Pancreas (tissue), 10 donors: Measurements from ENCODE around the gene COL4A6. TPM values are rescaled to one million over a fixed set of nuclear protein-coding genes. Genes with fewer than 3 reads are reported as not detected.

Source experiments
- ATAC-seq, 4 donors: fragments of 200-7000 bp; cut with Tn5 transposase; one replicate each; pipeline versions ENCODE4 v1.8.0 to v1.9.1; 2020; ENCODE audit warnings: mild to moderate bottlenecking in 4 of 4, moderate library complexity in 4 of 4
- DNase-seq, 6 donors: peaks; one replicate each; pipeline ENCODE4 v3.0.0-alpha.2; 2020
- FAIRE-seq: peaks from 2 replicates; lab custom pipeline; 2012; peaks lifted over from hg19 to GRCh38; lab: Jason Lieb, UNC
- H3K27ac ChIP-seq, 4 donors: fragments of 200-600 bp; sonication (generic); 1 replicate in 3 of 4; 2 replicates in 1 of 4; pipeline versions ENCODE4 v1.5.0 to v1.8.0; 2020
- H3K27me3 ChIP-seq, 4 donors: fragments of 200-600 bp; one replicate each; pipeline ENCODE4 v1.8.0; 2021
- H3K36me3 ChIP-seq, 3 donors: fragments of 200-600 bp; sonication (generic) in 1 of 3; one replicate each; pipeline versions ENCODE4 v1.5.0 to v1.8.0; 2020 to 2021
- H3K4me1 ChIP-seq, 3 donors: fragments of 200-600 bp; one replicate each; pipeline ENCODE4 v1.8.0; 2021
- H3K4me3 ChIP-seq, 4 donors: fragments of 200-600 bp; sonication (generic) in 2 of 4; one replicate each; pipeline versions ENCODE4 v1.5.0 to v1.8.0; 2020 to 2021
- H3K9me3 ChIP-seq, 4 donors: fragments of 200-600 bp; one replicate each; pipeline ENCODE4 v1.8.0; 2021
- WGBS, 2 donors: extraction: QIAGEN DNeasy Blood & Tissue Kit; methylation state at CpG; one replicate each; pipeline ENCODE4 v1.1.7; 2013; 5-methylcytosine and 5-hydroxymethylcytosine counted together
- intact Hi-C, 3 donors: fragments of 100-400 bp; cut with DNase I; formaldehyde crosslinking; loops; one replicate each; pipeline versions ENCODE4 v1.11.1 to v1.14.2; 2022
- polyA plus RNA-seq, 2 donors: library from polyadenylated mRNA; stranded (reverse); fragments of 200-250 nt; gene quantifications; one replicate each; pipeline ENCODE4 v1.2.3, GENCODE V29; 2013
- total RNA-seq, 6 donors: library from RNA; stranded (reverse); fragmentation: NEBNext Ultra II Directional in 4 of 6; extraction: Animal tissue kit (Norgen Biotek cat#: 25700) in 4 of 6; gene quantifications; one replicate each; pipeline versions ENCODE4 v1.2.1 to v1.2.4, GENCODE V29; 2021 to 2023
- TF ChIP-seq, protein P1 (sequence below), 4 donors: fragments of 200-600 bp; sonication (generic) in 3 of 4; IDR thresholded peaks; one replicate each; pipeline versions ENCODE4 v1.5.0 to v1.8.0; 2021; ENCODE audit warnings: antibody characterized with exemption in 4 of 4
- donor health status: healthy with polysubstance abuse.
- donor health status: DM: no; HTN: no; CAD: no; lungs with moderate emphysema.
- donor health status: DM: no; HTN: no; CAD: no.
- donor health status: control.
- donor health status: control.
- donor health status: Bipolar disorder and iron deficiency.
- donor health status: DM: yes; HTN: yes; CAD: no.
- donor health status: DM: no; HTN: no; CAD: no.
- donor health status: DM: no; HTN: no; CAD: no.
- donor health status: DM: yes; HTN: yes; CAD: no.

Gene COL4A6
- total and polyA plus RNA-seq, 8 donors, result 0.06 to 0.25 (median 0.10) TPM; not detected in 2

DNA sequence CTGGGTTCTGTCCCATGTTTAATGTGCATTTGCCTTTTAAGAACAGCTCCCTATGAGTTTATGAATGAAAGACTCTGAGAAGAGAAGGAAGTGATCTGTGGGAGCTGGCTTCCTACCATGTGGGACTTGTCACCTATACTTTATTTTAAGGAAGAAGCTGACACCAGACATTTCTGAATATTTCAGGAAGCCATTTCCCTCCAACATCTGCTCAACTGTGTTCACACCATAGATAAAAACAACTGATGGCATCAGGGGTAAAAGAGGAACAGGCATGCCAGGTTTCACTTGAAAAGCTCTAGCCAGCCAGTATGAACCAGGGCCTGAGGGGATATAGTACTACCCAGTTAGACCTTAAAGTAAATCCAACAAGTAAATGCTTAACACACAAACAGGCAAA, 116.0 kb downstream of the COL4A6 start:
- TF ChIP-seq, protein P1, sequence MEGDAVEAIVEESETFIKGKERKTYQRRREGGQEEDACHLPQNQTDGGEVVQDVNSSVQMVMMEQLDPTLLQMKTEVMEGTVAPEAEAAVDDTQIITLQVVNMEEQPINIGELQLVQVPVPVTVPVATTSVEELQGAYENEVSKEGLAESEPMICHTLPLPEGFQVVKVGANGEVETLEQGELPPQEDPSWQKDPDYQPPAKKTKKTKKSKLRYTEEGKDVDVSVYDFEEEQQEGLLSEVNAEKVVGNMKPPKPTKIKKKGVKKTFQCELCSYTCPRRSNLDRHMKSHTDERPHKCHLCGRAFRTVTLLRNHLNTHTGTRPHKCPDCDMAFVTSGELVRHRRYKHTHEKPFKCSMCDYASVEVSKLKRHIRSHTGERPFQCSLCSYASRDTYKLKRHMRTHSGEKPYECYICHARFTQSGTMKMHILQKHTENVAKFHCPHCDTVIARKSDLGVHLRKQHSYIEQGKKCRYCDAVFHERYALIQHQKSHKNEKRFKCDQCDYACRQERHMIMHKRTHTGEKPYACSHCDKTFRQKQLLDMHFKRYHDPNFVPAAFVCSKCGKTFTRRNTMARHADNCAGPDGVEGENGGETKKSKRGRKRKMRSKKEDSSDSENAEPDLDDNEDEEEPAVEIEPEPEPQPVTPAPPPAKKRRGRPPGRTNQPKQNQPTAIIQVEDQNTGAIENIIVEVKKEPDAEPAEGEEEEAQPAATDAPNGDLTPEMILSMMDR (IDR thresholded peaks at IDR 0.05), result no peak
- no peak for DNase-seq
- no peak for FAIRE-seq
- no peak overlapping the region for H3K27ac ChIP-seq
- no peaks in the 10 kb centered on the region for H3K9me3 ChIP-seq
- ATAC-seq, result no peak
- H3K27me3 ChIP-seq, result peaks cover 0 to 10% (median 0%) of the 10 kb centered on the region in 4 donors
- intact Hi-C loops, result no loop called here
- H3K4me3 ChIP-seq, result no peak overlapping the region
- no peaks in the 10 kb centered on the region for H3K36me3 ChIP-seq
- no peaks in the 10 kb centered on the region for H3K4me1 ChIP-seq

GRCh38 chrX:108316456-108316855, 121.8 kb downstream of the COL4A6 start:
- ATAC-seq (no peak), FAIRE-seq (no peak), DNase-seq (no peak)
- Histone ChIP-seq H3K4me1 (no peaks in the 10 kb centered on the region), H3K36me3 (no peaks in the 10 kb centered on the region), H3K27me3 (no peaks in the 10 kb centered on the region), H3K9me3 (no peaks in the 10 kb centered on the region), H3K27ac (no peak overlapping the region), H3K4me3 (no peak overlapping the region)
- WGBS, 2 donors, result 58 to 71% methylated on average over 1 of the region's 1 CpG
- intact Hi-C loops, result no loop called here
- TF ChIP-seq, protein P1 (IDR thresholded peaks at IDR 0.05), result no peak

DNA sequence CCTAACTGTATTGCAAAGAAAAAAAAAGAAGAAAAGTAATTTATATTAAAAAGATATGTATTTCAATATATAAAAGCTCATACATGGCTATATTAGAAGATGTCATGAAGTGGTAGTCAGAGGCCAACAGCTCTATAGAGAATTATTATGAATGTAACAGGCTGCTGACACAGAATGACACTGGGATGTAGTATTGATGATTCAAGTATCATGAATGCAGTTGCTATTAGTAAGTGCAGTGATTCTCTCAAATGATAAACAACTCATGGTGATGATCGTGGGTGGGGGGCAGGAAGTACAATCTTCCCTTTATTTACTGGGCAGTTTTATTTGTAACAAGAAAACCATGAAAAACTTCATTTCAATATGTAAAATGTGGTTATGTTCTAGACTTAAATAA, 124.6 kb downstream of the COL4A6 start:
- TF ChIP-seq, protein P1 (IDR thresholded peaks at IDR 0.05), result no peak
- no peaks in the 10 kb centered on the region for H3K4me1 ChIP-seq
- intact Hi-C loops, result no loop called here
- H3K27ac ChIP-seq, result no peak overlapping the region
- H3K4me3 ChIP-seq, result no peak overlapping the region
- ATAC-seq (no peak), FAIRE-seq (no peak), DNase-seq (no peak)
- WGBS, 2 donors, result 74 to 83% methylated on average over 1 of the region's 1 CpG
- no peaks in the 10 kb centered on the region for H3K27me3 ChIP-seq
- H3K36me3 ChIP-seq, result no peaks in the 10 kb centered on the region
- no peaks in the 10 kb centered on the region for H3K9me3 ChIP-seq

DNA sequence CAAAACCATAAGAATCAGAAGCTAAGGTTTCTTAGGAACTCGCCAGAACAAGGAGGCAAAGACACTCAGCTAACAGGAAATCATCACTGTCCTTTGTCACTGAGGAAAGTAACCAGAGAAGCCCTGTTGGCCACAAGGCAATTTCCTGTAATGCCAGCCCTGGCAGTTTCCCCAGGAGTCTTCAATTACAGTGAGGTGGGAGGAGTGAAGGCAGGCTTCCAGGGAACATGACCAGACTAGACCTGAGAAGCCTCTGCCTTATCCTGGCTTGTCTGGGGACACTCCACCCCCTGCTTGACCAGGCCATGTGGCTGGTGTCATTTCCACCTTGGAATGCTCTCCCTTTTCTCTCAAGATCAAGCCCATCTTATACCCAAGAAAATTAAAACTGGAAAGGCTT, 125.3 kb downstream of the COL4A6 start:
- 65 to 82% methylated on average over 1 of the region's 1 CpG for WGBS, 2 donors
- no peak overlapping the region for H3K27ac ChIP-seq
- H3K27me3 ChIP-seq, result no peaks in the 10 kb centered on the region
- TF ChIP-seq, protein P1 (IDR thresholded peaks at IDR 0.05), result no peak
- H3K4me3 ChIP-seq, result no peak overlapping the region
- no peaks in the 10 kb centered on the region for H3K36me3 ChIP-seq
- no peaks in the 10 kb centered on the region for H3K9me3 ChIP-seq
- H3K4me1 ChIP-seq, result no peaks in the 10 kb centered on the region
- peak in 1 of 4 donors; percentile 43 for ATAC-seq
- DNase-seq, result no peak
- intact Hi-C loops, result no loop called here
- no peak for FAIRE-seq

GRCh38 chrX:108312011-108312410, 126.2 kb downstream of the COL4A6 start:
- no peak for FAIRE-seq
- no peaks in the 10 kb centered on the region for H3K36me3 ChIP-seq
- H3K9me3 ChIP-seq, result no peaks in the 10 kb centered on the region
- 24 to 65% methylated on average over 1 of the region's 1 CpG for WGBS, 2 donors
- DNase-seq, result no peak
- TF ChIP-seq, protein P1 (IDR thresholded peaks at IDR 0.05), result no peak
- ATAC-seq, result no peak
- H3K4me3 ChIP-seq, result no peak overlapping the region
- intact Hi-C loops, result no loop called here
- no peak overlapping the region for H3K27ac ChIP-seq
- H3K4me1 ChIP-seq, result no peaks in the 10 kb centered on the region
- no peaks in the 10 kb centered on the region for H3K27me3 ChIP-seq
